Measurements from ENCODE around the gene TGM6.

- TF ChIP-seq, protein P1, sequence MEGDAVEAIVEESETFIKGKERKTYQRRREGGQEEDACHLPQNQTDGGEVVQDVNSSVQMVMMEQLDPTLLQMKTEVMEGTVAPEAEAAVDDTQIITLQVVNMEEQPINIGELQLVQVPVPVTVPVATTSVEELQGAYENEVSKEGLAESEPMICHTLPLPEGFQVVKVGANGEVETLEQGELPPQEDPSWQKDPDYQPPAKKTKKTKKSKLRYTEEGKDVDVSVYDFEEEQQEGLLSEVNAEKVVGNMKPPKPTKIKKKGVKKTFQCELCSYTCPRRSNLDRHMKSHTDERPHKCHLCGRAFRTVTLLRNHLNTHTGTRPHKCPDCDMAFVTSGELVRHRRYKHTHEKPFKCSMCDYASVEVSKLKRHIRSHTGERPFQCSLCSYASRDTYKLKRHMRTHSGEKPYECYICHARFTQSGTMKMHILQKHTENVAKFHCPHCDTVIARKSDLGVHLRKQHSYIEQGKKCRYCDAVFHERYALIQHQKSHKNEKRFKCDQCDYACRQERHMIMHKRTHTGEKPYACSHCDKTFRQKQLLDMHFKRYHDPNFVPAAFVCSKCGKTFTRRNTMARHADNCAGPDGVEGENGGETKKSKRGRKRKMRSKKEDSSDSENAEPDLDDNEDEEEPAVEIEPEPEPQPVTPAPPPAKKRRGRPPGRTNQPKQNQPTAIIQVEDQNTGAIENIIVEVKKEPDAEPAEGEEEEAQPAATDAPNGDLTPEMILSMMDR (conservative IDR thresholded peaks at IDR 0.05; ENCODE audit: low read length), result no peak
- no peak for TF ChIP-seq EZH2phosphoT487 (IDR thresholded peaks at IDR 0.05; ENCODE audit: borderline replicate concordance)
Measured at GRCh38 chr20:2401527-2401926, 20.8 kb downstream of the TGM6 start.

Data from Loucy (cell line).